ENCODE measurements around the gene BBS12. TPM values are rescaled to one million over a fixed set of nuclear protein-coding genes. Genes with fewer than 3 reads are reported as not detected.

BBS12 gene
- total and polyA plus RNA-seq, 4 donors = 1.6 to 6.7 (median 3.1) TPM

DNA sequence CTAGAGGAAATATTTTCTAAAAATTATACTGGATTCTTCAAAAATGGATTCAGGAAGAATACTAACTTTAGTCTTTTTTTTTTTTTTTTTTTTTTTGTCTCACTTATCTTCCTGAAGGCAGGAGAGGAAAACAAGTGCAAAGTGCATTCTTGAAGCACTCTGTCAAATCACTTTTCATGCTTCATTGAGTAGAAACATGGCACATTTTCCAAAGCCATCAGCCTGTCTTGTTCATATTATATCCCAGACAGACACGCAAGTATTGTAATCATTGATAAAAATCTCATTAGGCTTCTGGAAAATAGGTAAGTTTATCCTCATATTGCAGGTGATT, 1.2 kb downstream of the BBS12 start:
- ATAC-seq (ENCODE audit: insufficient read depth, low FRiP score) (no peak), DNase-seq (no peak)
- Histone ChIP-seq H3K9me3 (ENCODE audit: control insufficient read depth in 4 of 4, insufficient read depth in 3 of 4, low read length in 3 of 4) (no peaks in the 10 kb centered on the region), H3K4me3 (no peak overlapping the region), H3K27me3 (ENCODE audit: control insufficient read depth in 3 of 3, insufficient read depth in 3 of 3, low read length in 2 of 3) (no peaks in the 10 kb centered on the region), H3K36me3 (ENCODE audit: control insufficient read depth in 4 of 4, insufficient read depth in 4 of 4, low read length in 4 of 4) (no peaks in the 10 kb centered on the region), H3K4me1 (ENCODE audit: control insufficient read depth in 5 of 5, insufficient read depth in 5 of 5, low read length in 5 of 5) (peaks cover 0 to 13% (median 4%) of the 10 kb centered on the region in 5 donors), H3K9ac (ENCODE audit: insufficient read depth in 1 of 2, low read length in 2 of 2) (no peak overlapping the region), H3K27ac (ENCODE audit: low read depth in 1 of 2, low read length in 1 of 2) (no peak overlapping the region)
- TF ChIP-seq, protein P1, sequence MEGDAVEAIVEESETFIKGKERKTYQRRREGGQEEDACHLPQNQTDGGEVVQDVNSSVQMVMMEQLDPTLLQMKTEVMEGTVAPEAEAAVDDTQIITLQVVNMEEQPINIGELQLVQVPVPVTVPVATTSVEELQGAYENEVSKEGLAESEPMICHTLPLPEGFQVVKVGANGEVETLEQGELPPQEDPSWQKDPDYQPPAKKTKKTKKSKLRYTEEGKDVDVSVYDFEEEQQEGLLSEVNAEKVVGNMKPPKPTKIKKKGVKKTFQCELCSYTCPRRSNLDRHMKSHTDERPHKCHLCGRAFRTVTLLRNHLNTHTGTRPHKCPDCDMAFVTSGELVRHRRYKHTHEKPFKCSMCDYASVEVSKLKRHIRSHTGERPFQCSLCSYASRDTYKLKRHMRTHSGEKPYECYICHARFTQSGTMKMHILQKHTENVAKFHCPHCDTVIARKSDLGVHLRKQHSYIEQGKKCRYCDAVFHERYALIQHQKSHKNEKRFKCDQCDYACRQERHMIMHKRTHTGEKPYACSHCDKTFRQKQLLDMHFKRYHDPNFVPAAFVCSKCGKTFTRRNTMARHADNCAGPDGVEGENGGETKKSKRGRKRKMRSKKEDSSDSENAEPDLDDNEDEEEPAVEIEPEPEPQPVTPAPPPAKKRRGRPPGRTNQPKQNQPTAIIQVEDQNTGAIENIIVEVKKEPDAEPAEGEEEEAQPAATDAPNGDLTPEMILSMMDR (IDR thresholded peaks at IDR 0.05; ENCODE audit: control extremely low read depth, extremely low read depth) = no peak
- WGBS, 2 donors = 96% methylated on average over 1 of the region's 1 CpG

DNA sequence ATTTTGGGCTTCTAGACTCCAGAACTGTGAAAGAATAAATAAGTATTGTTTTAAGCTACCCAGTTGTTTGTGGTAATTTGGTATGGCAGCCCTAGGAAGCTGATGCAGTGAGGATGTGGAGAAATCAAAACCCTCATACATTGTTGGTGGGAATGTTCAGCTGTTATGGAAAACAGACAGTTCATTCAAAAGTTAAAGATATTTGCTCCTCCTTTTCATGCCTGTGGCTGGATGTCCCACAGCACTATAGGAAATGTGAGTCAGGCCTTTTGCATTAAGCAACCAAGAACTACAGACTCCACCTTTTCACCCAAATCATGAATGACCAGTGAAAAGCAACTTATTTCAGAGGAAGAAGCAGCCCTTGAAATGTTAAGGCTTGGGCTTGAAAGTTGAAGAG, 6.7 kb downstream of the BBS12 start:
- Histone ChIP-seq H3K36me3 (ENCODE audit: control insufficient read depth in 4 of 4, insufficient read depth in 4 of 4, low read length in 4 of 4) (peaks cover 5 to 23% (median 8%) of the 10 kb centered on the region in 4 donors), H3K27me3 (ENCODE audit: control insufficient read depth in 3 of 3, insufficient read depth in 3 of 3, low read length in 2 of 3) (no peaks in the 10 kb centered on the region), H3K4me3 (no peak overlapping the region), H3K9ac (ENCODE audit: insufficient read depth in 1 of 2, low read length in 2 of 2) (no peak overlapping the region), H3K9me3 (ENCODE audit: control insufficient read depth in 4 of 4, insufficient read depth in 3 of 4, low read length in 3 of 4) (no peaks in the 10 kb centered on the region), H3K4me1 (ENCODE audit: control insufficient read depth in 5 of 5, insufficient read depth in 5 of 5, low read length in 5 of 5) (no peaks in the 10 kb centered on the region), H3K27ac (ENCODE audit: low read depth in 1 of 2, low read length in 1 of 2) (no peak overlapping the region)
- DNase-seq = no peak
- TF ChIP-seq, protein P1 (IDR thresholded peaks at IDR 0.05; ENCODE audit: control extremely low read depth, extremely low read depth) = no peak
- ATAC-seq (ENCODE audit: insufficient read depth, low FRiP score) = no peak

DNA sequence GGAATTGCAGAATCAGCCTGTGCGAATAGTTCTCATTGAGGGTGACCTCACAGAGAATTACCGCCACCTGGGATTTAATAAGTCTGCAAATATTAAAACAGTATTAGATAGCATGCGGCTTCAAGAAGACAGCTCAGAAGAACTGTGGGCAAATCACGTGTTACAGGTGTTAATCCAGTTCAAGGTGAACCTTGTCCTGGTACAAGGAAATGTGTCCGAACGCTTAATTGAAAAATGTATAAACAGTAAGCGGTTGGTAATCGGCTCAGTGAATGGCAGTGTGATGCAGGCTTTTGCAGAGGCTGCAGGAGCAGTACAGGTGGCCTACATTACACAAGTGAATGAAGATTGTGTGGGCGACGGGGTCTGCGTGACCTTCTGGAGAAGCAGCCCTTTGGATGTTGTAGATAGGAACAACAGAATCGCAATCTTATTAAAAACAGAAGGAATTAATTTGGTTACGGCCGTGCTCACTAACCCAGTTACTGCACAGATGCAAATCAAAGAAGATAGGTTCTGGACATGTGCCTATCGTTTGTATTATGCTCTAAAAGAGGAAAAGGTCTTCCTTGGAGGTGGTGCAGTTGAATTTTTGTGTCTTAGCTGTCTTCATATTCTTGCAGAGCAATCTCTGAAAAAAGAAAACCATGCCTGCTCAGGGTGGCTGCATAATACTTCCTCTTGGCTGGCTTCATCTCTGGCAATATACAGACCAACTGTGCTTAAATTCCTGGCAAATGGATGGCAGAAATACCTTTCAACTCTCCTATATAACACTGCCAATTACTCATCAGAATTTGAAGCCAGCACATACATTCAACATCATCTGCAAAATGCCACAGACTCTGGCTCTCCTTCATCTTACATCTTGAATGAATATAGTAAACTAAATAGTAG, 10.7 kb downstream of the BBS12 start:
- Histone ChIP-seq H3K27ac (ENCODE audit: low read depth in 1 of 2, low read length in 1 of 2) (no peak overlapping the region), H3K36me3 (ENCODE audit: control insufficient read depth in 4 of 4, insufficient read depth in 4 of 4, low read length in 4 of 4) (peaks cover 5 to 23% (median 8%) of the 10 kb centered on the region in 4 donors), H3K9ac (ENCODE audit: insufficient read depth in 1 of 2, low read length in 2 of 2) (no peak overlapping the region), H3K9me3 (ENCODE audit: control insufficient read depth in 4 of 4, insufficient read depth in 3 of 4, low read length in 3 of 4) (no peaks in the 10 kb centered on the region), H3K4me3 (no peak overlapping the region), H3K27me3 (ENCODE audit: control insufficient read depth in 3 of 3, insufficient read depth in 3 of 3, low read length in 2 of 3) (no peaks in the 10 kb centered on the region), H3K4me1 (ENCODE audit: control insufficient read depth in 5 of 5, insufficient read depth in 5 of 5, low read length in 5 of 5) (no peaks in the 10 kb centered on the region)
- 86% methylated on average over 15 of the region's 15 CpGs for WGBS, 2 donors
- DNase-seq (no peak), ATAC-seq (ENCODE audit: insufficient read depth, low FRiP score) (no peak)
- TF ChIP-seq, protein P1 (IDR thresholded peaks at IDR 0.05; ENCODE audit: control extremely low read depth, extremely low read depth) = no peak
